Activated CD8-positive, alpha-beta memory T cell treated with anti-CD3 and anti-CD28 coated beads, Interleukin-2, amount 50 U/mL, for 4 hours (primary cell): Measurements from ENCODE around the gene SGIP1.
"Not testable (repeated sequence)": the region's sequence is repeated elsewhere in the genome, so short reads cannot be mapped to it uniquely, and the experiment has no call there.

Experiments used
- DNase-seq: peaks from one replicate; pipeline ENCODE4 v3.0.0-alpha.2; 2020

SGIP1 gene

DNA sequence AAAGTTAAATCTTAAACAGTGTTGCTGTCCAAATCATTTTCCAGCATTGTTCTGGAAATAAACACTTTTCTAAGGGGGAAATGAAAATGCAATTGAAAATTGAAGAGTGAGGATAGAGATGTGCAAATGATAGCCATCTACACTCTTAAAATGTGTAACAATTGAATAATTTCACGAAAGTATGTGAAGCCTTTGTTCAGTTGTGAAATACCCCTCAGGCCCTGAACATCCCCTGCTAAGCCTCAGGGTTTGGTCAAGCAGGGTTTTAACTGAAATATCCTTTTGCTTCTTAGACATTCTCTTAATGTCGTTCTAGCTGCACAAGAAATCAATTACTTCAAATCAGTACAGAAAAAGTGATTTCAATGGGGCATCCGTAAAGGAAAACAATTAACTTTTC, 152.5 kb downstream of the SGIP1 start:
- DNase-seq: no peak

DNA sequence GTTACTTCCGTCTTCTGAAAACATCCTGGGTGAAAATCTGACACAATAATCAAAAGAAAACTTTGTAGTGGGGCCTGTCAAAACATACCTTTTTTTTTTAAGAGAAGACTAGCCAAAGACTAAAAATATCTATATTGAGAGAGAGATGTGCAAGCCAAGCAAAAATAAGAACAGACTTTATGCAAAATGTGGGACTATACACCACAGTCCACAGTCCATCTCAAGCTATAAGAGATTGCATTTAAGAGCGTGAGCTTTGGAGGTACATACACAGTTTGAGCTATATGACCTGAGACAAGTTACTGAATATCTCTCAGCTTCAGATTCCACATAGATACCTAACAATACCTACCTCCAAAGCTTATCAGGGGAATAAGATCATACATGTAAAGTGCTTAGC, 153.4 kb downstream of the SGIP1 start:
- DNase-seq: no peak

DNA sequence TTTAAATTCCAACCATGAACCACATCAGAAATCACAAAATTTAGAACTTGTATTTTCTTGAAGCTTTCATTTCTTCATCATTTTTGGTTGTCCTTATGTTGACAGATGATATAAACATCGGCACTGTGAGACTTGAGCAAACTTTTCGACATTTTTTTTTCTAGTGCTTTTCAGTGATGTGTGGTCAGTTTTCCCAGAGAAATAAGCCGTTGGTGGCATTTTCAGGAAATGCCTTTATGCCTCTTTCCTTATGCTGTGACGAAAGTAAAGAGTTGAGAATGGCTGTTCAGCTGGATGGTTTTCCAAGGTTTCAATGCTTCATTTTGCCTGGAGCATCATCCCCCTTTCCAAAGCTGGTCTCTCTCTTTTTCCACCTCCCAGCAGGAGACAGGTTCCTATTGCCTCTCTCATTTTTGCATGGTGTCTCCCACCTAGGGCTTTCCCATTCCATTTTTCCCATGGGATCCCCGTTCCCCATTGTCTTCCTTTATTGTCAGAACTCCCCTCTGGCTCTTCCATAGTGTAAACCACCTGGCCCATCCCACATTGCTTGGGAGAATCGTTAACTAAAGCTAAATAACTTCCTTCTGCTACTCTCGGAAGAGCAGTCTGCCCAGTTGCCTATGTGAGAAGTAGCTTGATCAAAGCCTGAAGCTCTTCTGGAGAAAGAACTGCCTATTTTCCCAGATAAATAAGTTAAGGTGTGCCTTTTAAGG, 156.9 kb downstream of the SGIP1 start:
- DNase-seq: no peak

DNA sequence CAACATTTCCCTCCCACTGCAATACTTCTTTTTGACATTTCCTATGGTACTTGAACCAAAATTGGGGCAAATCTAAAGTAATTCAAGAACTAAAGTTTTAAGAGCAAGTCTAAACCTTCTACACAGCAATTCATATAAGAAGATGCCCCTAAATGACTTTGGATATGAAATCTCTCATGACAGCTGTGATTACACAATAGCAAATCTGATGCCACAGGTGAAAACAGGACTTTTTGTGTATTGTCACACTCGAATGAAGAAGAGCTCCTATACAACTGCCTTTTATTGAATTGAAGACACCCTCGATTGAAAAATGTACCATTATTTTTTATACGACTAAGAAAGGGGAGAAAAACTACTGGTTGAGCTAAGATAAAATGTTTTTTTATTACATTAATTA, 158.7 kb downstream of the SGIP1 start:
- DNase-seq: no peak

DNA sequence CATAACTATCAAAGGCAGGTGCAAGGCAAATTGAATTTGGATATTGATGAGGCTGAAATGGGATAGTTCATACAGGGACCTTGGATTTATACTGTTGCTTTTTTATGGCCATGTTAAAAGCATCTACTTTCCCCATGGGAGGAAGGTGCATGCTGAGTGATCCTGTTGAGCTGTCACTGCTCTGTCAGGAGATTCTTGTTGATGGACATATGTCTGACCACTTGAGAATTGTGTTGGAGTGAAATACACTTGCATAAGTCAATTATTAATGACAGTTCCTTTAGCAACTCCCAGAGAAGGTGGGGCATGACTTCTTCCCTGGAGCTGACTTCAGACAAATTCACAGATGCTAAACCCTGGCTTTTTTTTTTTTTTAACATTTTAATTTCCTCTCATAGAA, 159.9 kb downstream of the SGIP1 start:
- DNase-seq: no peak

DNA sequence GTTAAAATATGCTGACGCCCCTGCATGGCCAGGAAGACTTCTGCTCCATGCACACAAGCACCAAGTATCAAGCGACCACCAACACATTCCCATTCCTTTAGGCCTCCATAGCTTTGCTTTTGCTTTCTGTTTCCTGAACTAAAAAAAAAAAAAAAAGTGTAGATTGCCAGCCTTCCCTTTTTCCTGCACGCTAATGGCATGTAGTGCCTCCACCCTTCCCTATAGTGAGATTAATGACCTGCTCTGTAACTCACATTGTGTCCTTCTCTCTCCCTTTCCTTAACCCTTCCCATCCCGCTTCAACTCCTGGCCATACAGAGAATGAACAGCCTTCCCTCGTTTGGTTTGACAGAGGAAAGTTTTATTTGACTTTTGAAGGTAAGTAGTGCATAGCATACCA, 161.2 kb downstream of the SGIP1 start:
- no peak for DNase-seq

DNA sequence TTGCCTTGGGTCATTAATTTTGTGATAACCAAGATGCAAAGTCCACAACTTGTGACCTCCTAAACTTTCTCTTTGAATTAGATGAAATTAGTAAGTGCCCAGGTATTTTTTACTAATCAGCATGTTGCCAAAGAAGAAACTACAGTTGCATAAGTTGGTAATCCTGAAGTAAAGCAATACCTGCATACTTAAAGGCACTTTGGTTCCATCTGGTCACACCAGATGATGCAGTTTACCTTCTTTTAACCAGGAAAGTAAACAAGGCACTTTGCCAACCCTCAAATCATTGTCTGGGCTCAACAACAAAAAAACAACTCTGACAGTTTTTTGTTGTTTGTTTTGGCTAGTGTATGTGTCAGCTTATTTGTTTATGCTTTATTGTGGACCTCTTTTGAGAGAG, 162.8 kb downstream of the SGIP1 start:
- DNase-seq: no peak

DNA sequence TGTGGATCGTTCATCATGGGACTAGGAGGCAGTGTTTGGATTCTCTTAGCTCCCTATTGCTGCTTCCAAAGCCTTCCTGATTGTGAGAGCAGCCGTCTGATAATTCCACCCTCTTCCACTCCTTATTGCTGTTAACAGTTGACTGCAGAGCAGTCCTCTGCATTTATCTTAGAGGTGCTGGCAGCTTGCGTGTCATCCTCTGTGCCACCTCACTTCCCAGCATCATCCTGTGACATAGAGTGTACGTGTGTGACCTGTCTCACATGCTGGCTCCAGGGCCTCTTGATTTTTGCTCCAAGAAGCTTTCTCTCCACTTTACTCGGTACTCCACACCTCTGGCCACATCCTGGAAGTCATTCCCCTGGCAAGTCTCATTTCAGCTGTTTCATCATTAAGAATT, 165.3 kb downstream of the SGIP1 start:
- DNase-seq: no peak

DNA sequence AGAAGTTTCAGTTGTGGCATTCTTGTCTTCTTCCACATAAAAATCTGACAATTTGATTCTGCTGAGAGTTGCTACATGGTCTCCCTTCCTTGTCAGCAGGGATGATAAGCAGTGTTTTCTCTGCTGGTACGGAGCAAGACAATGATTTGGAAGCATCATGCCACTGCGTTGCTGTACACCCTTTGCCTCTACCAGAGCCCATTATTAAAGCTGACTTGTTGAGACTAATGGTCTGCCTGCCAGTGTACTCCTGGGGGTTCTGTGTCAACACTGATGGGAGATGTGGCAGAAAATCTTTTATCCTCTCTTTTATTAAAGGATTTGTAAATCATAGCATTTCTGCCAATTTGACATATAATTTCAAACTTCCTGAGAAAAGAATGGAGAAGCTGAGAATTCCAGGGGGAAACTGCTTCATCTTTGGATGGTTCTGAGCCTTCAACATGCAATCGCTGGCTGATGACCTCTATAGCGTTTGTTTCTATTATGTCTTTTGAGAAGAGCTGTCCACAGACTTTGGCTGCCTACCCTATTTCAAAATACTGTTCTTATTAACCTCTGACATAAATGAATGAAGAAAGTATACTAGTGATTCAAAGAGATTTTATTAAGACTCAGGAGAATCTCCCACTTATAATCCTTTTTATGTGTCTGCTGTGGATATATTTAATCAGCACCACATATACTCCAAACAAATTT, 170.4 kb downstream of the SGIP1 start:
- no peak for DNase-seq

DNA sequence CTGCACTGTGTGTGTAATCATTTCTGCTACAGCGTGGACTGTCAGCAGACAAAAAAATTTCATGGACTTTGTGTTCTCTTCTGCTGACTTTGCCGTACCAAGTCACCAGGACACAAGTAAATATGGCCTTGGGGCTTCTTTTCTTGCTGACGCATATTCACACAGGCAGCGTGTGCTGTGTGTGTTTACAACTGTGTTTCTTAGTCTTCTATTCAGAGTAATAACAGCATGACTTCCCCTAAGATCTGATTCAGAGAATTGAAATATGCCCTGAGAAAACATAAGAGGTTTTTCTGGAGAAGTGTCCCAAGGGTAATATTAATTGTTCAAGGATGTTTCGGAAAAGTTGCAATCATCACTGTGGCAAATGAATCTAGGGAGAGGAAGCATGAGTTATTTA, 171.2 kb downstream of the SGIP1 start:
- no peak for DNase-seq

DNA sequence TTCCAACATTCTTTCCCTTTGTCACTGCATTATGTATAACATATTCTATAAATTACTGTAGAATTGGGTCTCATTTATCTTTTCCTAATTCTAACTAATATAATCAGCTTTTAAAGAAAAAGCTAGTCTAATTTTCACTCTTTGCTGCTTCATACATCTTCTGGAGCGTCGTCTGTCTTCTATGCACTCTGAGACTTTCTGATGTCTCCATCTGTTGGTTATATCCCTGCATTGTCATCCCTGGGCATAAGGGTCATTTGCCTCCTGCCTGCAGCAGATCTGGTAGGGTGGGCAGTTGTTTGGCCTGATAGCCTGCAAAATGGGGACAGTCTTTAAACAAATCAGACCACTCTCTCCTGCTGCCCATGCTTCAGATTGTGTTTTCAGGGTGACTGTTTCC, 177.5 kb downstream of the SGIP1 start:
- no peak for DNase-seq

DNA sequence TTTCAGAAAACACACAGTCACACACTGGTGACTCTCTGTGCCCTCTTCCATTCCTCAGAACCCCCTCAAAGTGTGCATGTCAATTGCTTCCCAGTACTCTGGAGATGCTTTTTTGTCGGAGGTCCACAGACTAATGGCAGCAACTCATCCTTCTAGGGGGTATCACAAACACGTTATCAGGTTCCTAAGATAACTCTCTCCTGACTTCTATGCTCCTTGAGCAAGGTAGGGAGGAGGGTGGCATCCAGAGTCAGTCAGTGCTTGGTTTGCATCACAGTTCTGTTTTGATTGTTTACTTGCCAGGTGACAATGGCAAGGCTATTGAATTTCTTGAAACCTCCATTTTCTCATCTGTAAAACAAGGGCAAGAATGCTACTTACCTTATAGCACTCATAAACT, 178.9 kb downstream of the SGIP1 start:
- DNase-seq: no peak

DNA sequence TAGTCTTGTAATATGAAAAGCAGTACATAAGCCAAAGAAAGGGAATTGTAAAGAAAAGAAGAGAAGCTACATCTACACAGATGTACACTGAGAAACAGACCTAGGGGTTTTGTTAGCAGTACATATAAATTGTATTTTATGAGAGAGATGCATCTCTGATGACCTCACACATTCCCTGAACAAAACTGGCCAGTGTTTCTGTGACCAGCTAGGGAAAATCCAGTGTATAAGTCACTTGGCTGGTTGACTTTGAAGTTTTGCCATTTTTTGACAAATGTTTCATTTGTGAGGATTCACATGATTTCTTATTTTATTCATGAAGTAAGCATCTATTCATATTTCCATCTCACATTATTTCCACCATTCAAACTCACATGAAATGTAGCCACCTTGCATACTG, 190.0 kb downstream of the SGIP1 start:
- no peak for DNase-seq

DNA sequence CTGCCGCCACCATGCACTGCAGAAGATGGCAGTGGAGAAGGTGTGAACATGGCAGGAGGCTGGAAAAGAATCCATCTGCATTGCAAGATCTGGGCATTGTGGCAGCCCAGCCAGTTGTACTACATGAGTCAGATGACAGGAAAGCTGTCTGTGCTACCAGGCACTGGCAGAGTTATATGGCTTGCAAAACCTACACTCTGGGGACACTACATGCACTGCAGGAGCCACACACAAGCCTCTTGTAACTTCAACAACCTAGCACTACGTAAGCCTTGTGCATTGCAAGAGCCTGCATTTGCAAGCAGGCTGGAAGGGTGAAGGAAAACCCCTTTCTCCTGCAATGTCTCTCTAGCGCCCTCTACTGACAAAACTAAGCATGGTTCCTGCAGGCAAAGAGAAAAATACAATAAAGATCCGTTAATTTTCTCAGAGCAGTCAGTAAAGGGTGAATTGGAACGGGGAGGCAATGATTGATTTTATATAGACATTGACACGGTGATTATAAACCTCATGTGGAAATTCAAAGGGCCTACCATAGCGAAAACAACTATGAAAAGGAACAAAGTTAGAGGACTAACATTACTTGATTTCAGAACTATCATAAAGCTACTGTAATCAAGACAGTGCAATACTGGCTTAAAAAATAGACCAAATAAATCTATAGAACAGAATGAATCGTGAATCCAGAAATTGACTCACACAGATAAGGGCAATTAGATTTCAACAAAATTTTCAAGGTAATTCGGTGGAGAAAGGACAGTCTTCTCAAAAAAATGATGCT, 192.1 kb downstream of the SGIP1 start:
- DNase-seq: peak; percentile 30

DNA sequence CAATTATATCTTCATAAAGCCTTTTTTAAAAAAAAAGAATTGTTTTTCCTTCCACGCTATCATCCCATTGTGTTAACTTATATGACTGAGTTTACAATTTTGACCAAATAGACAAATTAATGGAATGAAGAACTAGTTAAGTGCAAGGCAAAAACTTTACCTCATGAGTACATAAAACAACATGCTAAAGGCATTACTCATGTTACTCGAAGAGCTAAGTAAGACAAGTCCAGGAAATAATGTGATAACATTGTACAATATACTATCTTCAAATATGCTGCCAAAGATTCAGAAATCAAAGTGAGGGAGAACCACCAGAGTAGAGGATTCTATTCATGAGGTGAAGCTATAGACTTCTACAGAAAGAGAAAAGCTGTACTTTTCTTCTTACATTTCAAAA, 194.1 kb downstream of the SGIP1 start:
- DNase-seq: no peak

DNA sequence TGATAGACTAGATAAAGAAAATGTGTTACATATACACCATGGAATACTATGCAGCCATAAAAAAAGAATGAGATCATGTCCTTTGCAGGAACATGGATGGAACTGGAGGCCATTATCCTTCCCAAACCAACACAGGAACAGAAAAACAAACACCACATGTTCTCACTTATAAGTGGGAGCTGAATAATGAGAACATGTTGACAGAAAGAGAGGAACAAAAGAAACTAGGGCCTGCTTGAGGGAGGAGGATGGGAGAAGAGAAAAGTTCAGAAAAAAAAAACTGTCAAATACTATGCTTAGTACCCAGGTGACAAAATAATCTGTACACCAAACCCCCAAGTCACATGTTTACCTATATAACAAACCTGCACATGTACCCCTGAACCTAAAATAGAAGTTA, 194.8 kb downstream of the SGIP1 start:
- DNase-seq: not testable (repeated sequence)

DNA sequence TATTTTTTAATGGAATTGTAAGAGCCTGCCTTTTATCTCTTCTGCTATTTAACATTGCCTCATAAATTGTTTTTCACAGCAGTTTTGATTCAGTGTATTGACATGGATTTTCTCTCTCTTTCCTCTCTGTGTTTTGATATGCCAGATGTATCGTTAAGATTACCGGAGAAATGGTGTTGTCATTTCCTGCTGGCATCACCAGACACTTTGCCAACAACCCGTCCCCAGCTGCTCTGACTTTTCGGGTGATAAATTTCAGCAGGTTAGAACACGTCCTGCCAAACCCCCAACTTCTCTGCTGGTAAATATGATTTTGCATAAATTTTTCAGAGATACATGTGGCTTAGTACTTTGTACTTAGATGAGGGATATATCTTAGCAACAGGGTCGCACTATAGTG, 195.2 kb downstream of the SGIP1 start:
- no peak for DNase-seq

DNA sequence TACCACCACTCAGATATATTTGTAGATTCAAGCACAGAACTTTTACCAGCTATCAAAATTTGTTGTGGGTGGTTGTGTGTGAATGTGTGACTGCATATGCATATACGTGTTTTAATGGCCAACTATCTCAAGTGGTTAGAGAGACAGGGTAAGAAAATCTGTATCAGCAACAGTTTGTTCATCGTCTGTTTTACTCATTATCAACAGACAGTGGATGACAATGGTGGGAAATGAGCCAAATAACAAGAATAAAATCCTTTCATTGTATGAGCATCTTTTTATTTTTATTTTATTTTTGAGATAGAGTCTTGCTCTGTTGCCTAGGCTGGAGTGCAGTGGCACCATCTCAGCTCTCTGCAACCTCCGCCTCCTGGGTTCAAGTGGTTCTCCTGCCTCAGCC, 195.6 kb downstream of the SGIP1 start:
- no peak for DNase-seq

DNA sequence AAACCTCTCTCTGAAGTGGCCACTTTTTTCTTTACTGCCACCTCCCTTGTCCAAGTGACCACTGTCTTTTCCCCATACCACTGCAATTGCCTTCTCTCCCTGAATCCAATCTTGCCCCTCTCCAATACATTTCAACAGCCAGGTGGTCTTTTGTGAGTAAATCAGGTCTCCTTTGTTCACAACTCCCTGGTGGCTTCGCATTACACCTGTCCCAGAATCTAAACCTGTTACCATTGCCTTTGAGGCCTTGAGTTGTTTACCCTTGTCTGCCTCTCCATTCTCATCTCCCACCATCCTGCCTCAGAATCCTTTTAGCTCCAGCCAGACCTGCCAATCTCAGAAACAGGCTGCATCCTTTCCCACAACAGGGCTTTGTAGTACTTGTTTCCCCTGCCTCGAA, 196.5 kb downstream of the SGIP1 start:
- no peak for DNase-seq

DNA sequence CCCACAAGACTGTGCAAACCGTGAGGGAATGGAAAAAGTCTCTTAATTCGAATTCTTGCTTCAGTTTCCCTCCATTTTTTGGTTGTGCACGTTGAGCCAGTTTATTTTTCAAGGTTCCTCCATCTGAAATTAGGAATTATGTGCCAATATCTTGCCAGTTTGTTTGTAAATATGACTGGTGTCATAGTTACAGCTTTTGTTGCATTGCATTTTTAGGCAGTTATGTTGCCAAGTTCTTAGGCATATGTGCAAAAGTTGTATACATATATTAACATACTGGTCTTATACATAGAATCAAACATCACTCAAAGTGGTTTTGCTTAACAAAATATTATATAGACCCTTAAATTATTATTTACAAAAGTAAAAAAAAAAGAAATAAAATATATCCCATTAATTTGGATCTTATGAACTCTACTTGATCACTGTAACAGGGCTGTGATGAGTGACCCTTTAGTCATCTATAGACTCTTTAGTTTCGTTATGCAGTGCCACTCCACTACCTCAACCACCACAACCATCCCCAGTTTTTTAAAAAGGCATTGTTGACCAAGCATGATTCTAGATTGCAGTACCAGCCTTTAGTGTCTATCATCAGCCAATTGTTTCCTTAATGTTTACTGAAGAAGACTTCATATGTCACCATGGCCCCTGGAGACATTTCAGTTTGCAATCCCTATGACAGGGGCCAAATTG, 197.4 kb downstream of the SGIP1 start:
- no peak for DNase-seq

DNA sequence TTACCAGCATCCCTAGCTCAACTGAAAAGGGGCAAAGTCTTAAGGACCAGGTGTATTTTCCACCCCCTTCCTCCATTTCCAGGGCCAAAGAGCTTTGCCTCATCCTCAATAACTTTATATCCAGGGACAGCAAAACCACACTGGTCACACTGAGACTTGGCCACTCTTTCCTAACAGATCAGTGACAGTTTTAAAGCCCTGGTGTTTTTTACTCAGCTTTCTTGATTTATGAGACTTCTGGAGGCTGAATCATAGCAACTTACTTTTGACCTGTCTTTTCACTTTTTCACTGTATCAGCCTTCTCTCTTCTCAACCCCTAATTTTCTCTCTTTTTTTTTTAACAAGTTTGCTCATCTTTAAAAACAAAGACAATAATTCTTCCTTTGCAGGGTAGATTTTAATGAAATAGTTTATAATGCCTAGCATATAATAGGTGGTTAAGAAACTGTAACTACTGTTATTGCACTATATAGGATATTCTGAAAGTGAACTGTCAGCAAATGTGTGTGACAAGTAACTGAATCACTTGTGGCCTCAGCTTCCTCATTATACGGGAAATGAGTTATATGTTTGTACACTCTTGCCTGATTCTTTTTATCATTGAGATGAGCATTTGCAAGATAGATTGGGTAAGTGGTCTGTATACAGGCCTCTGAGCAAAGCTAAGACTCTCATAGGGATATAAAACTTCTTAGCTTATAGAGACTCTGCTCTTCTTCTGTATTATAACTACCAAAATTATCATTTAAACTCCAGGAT, 198.6 kb downstream of the SGIP1 start:
- DNase-seq: no peak

DNA sequence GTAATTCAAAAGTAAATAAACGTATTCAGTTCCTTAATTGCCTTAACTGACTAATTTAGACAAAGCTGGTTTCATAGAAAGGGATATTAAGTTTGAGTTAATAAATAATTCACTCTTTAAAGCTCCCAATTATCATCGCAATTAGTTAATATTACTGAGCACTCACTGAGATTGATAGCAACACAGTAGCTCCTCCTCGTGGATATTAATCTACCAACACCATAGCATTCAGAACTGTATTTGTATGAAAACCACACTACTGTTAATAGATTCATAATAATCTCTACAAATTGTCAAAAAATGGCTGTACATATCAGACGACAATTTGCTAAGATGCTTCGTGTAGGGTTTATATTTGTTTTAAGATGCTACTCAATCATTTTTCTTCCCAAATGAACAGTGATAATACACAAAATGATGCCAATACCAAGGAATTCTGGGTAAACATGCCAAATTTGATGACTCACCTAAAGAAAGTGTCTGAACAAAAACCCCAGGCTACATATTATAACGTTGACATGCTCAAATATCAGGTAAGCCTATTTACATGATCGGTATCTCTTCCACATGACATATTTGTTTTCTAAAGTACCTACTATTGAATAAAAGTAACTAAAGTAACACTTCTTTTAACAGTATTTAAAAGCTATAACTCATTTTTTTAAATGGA, 199.5 kb downstream of the SGIP1 start:
- no peak for DNase-seq
